Measurements from ENCODE around the gene SLC7A11. TPM values are rescaled to one million over a fixed set of nuclear protein-coding genes. Genes with fewer than 3 reads are reported as not detected.

The SLC7A11 gene
- total and polyA plus RNA-seq, 10 of the 15 experiments (the other 5 are each of a cell fraction or from before 2014, with no cell fraction given): 1.6 to 9.8 (median 3.5) TPM

DNA sequence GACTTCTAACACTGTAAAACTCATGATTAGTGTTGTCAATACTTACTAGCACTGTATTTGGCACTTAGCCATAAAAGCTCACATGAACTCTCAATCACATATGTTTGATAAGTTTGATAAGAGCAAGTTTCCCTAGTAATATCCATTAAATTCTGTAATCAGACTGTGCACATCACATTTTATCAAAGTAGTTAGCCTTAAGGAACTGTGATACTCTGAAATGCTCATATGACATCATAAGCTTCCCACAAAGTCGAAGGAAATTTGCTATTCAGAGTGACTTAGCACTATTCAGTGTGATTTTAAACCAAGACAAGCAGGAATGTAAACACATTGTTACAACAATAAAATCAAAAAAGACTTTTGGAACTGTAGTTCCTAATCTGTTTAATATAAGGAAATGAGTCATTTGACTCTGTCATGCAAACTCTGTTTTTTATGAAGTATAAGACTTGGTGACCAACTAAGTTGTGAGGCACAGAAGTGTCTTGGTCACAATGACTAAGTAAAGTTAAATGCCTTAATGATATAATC, 6.7 kb downstream of the SLC7A11 start:
- WGBS (ENCODE audit: insufficient coverage, insufficient replicate concordance, low lambda C conversion rate, missing lambda C conversion rate): 0% methylated on average over 1 of the region's 1 CpG
- Histone ChIP-seq H3K9me3 (replicated peaks; ENCODE audit: control insufficient read depth, insufficient read depth, low read length) (no peaks in the 10 kb centered on the region; the same call in 2 of the 3 replicates), H2AFZ (ENCODE audit: control insufficient read depth, low read depth, low read length) (peak overlapping the region; percentile 30), H4K20me1 (ENCODE audit: control insufficient read depth, insufficient read depth) (no peaks in the 10 kb centered on the region), H3K4me1 (ENCODE audit: control insufficient read depth, insufficient read depth, low read length) (no peaks in the 10 kb centered on the region), H3K27me3 (replicated peaks in 1 of 2; ENCODE audit: control insufficient read depth in 2 of 2, insufficient read depth in 2 of 2, low read length in 1 of 2) (no peaks in the 10 kb centered on the region), H3K4me3 (no peak overlapping the region), H3K79me2 (ENCODE audit: control insufficient read depth, insufficient read depth, low read length) (peaks cover 22% of the 10 kb centered on the region), H3K36me3 (ENCODE audit: control insufficient read depth in 2 of 2, insufficient read depth in 2 of 2, low read length in 1 of 2) (no peaks in the 10 kb centered on the region), H3K27ac (ENCODE audit: control insufficient read depth, insufficient read depth) (peak overlapping the region; percentile 20; the same call in 1 of the 2 replicates), H3K9ac (ENCODE audit: control insufficient read depth, insufficient read depth, low read length) (no peak overlapping the region), H3K4me2 (ENCODE audit: control insufficient read depth, insufficient read depth) (no peak overlapping the region)
- in situ Hi-C loops (cut with MboI) (no loop called here), intact Hi-C loops (cut with micrococcal nuclease; ENCODE audit: unreplicated experiment) (no loop called here)
- BruUV-seq (replicated peaks): no TSS peak
- RAD21 ChIA-PET (ENCODE audit: unreplicated experiment): interaction anchor here (1.3 to 3.2 kb wide), 3 partner anchors 36 to 45 kb away, joined by 5 to 12 read pairs (median 6); no protein-coding TSS in a partner anchor
- TF ChIP-seq ZNF24 (IDR thresholded peaks at IDR 0.05) (no peak), ATF7 (IDR thresholded peaks at IDR 0.05; ENCODE audit: low read depth) (peak; percentile 51; the same call in 1 of the 2 replicates), POLR2A (IDR thresholded peaks at IDR 0.05; ENCODE audit: low read depth, low read length) (no peak), ZNF274 (IDR thresholded peaks at IDR 0.05; ENCODE audit: insufficient read depth, insufficient read length) (no peak)
- TF ChIP-seq, protein P1, sequence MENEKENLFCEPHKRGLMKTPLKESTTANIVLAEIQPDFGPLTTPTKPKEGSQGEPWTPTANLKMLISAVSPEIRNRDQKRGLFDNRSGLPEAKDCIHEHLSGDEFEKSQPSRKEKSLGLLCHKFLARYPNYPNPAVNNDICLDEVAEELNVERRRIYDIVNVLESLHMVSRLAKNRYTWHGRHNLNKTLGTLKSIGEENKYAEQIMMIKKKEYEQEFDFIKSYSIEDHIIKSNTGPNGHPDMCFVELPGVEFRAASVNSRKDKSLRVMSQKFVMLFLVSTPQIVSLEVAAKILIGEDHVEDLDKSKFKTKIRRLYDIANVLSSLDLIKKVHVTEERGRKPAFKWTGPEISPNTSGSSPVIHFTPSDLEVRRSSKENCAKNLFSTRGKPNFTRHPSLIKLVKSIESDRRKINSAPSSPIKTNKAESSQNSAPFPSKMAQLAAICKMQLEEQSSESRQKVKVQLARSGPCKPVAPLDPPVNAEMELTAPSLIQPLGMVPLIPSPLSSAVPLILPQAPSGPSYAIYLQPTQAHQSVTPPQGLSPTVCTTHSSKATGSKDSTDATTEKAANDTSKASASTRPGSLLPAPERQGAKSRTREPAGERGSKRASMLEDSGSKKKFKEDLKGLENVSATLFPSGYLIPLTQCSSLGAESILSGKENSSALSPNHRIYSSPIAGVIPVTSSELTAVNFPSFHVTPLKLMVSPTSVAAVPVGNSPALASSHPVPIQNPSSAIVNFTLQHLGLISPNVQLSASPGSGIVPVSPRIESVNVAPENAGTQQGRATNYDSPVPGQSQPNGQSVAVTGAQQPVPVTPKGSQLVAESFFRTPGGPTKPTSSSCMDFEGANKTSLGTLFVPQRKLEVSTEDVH (IDR thresholded peaks at IDR 0.05; ENCODE audit: low read depth, partially characterized antibody): no peak
- POLR2A ChIA-PET: interaction anchor here (1.0 kb wide), 1 partner anchor 35 kb away, joined by 3 read pairs; no protein-coding TSS in a partner anchor
- FAIRE-seq: no peak
- peak; percentile 58 for ATAC-seq
- CTCF ChIA-PET: interaction anchor here (1.0 to 1.4 kb wide), 2 partner anchors 47 to 53 kb away, joined by 3 to 4 read pairs; no protein-coding TSS in a partner anchor
- SMC1A ChIA-PET (ENCODE audit: uncharacterized antibody, unreplicated experiment): interaction anchor here (0.6 to 6.3 kb wide), 11 partner anchors 9 to 373 kb away, joined by 3 to 68 read pairs (median 3); no protein-coding TSS in a partner anchor
- DNase-seq (ENCODE audit: low read depth, low spot score): no peak
